Ishikawa (cell line): Measurements from ENCODE around the gene GET4.

ENCODE experiments used
- CEBPB ChIP-seq: IDR thresholded peaks from 2 replicates; pipeline ENCODE4 v1.6.1; 2012
- CREB1 ChIP-seq: IDR thresholded peaks from 2 replicates; pipeline ENCODE4 v1.6.1; 2012; ENCODE audit warnings: low read depth
- EGR1 ChIP-seq: IDR thresholded peaks from 2 replicates; pipeline ENCODE4 v1.6.1; 2012
- EP300 ChIP-seq: IDR thresholded peaks from 2 replicates; pipeline ENCODE4 v1.6.1; 2012; ENCODE audit warnings: borderline replicate concordance
- FOXM1 ChIP-seq: IDR thresholded peaks from 2 replicates; pipeline ENCODE4 v1.6.1; 2012; ENCODE audit warnings: low read depth, borderline replicate concordance
- NFIC ChIP-seq: IDR thresholded peaks from 2 replicates; pipeline ENCODE4 v1.6.1; 2012
- RAD21 ChIP-seq: IDR thresholded peaks from 2 replicates; pipeline ENCODE4 v1.6.1; 2012; ENCODE audit warnings: low read depth
- TAF1 ChIP-seq: IDR thresholded peaks from 2 replicates; pipeline ENCODE4 v1.6.1; 2012; ENCODE audit warnings: low read depth, mild to moderate bottlenecking
- TCF12 ChIP-seq: IDR thresholded peaks from 2 replicates; pipeline ENCODE4 v1.6.1; 2012; ENCODE audit warnings: low read depth
- TEAD4 ChIP-seq: IDR thresholded peaks from 2 replicates; pipeline ENCODE4 v1.6.1; 2012
- YY1 ChIP-seq: IDR thresholded peaks from 2 replicates; pipeline ENCODE4 v1.6.1; 2012; ENCODE audit warnings: low read depth
- ZBTB7A ChIP-seq: IDR thresholded peaks from 2 replicates; pipeline ENCODE4 v1.6.1; 2012; ENCODE audit warnings: low read depth
- TF ChIP-seq, protein P1 (sequence below): IDR thresholded peaks from 2 replicates; pipeline ENCODE4 v1.6.1; 2012
- TF ChIP-seq, protein P2 (sequence below): IDR thresholded peaks from 2 replicates; pipeline ENCODE4 v1.6.1; 2012
- TF ChIP-seq, protein P3 (sequence below): IDR thresholded peaks from 2 replicates; pipeline ENCODE4 v1.6.1; 2012; ENCODE audit warnings: low read depth, mild to moderate bottlenecking

GET4 gene

DNA sequence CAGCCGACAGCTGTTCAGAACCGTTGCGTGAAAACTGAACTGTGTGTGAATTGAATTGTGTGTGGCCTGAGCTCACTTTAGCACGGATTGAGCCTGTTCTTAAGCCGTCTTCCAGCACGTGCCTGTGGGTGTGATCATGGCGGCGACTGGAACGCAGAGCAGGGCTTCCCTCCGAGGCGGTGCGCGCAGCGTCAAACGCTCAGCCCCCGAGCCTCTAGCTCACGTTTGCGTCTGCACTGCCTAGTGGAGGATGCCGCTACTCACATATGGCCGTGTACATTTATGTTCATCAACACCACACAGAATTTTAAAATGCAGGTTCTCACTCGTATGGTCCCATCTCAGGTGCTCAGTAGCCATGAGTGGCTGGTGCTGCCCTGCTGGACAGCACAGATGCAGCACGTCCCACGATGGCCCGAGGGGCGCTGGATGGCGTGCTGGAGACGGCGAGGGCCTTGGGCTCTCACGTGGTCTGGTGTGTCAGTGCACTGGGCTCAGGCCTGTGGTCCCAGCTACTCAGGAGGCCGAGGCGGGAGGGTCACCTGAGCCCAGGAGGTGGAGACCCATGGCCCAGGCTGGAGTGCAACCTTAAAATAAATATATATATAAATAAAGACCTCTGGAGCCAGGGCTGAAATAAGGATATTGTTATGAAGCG is 22.1 kb upstream of the GET4 start:
- TF ChIP-seq EGR1 (no peak), YY1 (no peak), EP300 (no peak), ZBTB7A (no peak), NFIC (no peak), TEAD4 (no peak), TCF12 (no peak), CREB1 (no peak), CEBPB (no peak)
- TF ChIP-seq, protein P1, sequence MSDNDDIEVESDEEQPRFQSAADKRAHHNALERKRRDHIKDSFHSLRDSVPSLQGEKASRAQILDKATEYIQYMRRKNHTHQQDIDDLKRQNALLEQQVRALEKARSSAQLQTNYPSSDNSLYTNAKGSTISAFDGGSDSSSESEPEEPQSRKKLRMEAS = no peak
- TF ChIP-seq, protein P2, sequence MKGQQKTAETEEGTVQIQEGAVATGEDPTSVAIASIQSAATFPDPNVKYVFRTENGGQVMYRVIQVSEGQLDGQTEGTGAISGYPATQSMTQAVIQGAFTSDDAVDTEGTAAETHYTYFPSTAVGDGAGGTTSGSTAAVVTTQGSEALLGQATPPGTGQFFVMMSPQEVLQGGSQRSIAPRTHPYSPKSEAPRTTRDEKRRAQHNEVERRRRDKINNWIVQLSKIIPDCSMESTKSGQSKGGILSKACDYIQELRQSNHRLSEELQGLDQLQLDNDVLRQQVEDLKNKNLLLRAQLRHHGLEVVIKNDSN = no peak
- TF ChIP-seq, protein P3, sequence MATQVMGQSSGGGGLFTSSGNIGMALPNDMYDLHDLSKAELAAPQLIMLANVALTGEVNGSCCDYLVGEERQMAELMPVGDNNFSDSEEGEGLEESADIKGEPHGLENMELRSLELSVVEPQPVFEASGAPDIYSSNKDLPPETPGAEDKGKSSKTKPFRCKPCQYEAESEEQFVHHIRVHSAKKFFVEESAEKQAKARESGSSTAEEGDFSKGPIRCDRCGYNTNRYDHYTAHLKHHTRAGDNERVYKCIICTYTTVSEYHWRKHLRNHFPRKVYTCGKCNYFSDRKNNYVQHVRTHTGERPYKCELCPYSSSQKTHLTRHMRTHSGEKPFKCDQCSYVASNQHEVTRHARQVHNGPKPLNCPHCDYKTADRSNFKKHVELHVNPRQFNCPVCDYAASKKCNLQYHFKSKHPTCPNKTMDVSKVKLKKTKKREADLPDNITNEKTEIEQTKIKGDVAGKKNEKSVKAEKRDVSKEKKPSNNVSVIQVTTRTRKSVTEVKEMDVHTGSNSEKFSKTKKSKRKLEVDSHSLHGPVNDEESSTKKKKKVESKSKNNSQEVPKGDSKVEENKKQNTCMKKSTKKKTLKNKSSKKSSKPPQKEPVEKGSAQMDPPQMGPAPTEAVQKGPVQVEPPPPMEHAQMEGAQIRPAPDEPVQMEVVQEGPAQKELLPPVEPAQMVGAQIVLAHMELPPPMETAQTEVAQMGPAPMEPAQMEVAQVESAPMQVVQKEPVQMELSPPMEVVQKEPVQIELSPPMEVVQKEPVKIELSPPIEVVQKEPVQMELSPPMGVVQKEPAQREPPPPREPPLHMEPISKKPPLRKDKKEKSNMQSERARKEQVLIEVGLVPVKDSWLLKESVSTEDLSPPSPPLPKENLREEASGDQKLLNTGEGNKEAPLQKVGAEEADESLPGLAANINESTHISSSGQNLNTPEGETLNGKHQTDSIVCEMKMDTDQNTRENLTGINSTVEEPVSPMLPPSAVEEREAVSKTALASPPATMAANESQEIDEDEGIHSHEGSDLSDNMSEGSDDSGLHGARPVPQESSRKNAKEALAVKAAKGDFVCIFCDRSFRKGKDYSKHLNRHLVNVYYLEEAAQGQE = no peak

DNA sequence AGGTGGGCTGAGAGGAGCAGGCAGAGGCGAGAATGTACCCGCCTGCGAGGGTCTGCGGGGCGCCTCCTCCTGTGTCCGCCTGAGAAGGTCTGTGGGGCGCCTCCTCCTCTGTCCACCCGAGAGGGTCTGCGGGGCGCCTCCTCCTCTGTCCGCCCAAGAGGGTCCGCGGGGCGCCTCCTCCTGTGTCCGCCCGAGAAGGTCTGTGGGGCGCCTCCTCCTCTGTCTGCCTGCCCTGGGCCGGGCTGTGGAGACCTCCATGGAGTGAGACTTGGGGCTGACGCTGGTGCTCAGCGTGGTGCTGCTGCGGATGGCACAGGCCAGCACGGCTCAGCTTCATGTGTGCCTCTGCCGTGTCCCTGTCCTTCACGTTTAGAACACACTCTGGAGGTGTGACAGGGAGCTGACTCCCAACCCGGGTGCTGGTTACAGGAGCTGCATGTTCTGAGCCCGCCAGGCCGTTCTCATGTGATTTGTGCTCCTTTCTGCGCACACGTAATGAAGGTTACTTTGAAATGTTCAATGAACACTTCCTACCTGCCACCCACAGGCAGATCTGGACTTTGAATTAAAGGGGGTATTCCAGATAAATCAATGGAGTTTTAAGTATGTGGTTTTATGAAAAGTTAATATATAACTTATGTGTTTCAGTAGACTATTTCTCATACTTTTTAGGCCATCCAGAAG is 20.5 kb upstream of the GET4 start:
- TF ChIP-seq EGR1 (no peak), TCF12 (no peak), ZBTB7A (no peak), CEBPB (no peak), EP300 (no peak), FOXM1 (no peak), CREB1 (no peak), TEAD4 (no peak), YY1 (no peak), TAF1 (no peak)
- TF ChIP-seq, protein P2 = no peak
- TF ChIP-seq, protein P1 = no peak

DNA sequence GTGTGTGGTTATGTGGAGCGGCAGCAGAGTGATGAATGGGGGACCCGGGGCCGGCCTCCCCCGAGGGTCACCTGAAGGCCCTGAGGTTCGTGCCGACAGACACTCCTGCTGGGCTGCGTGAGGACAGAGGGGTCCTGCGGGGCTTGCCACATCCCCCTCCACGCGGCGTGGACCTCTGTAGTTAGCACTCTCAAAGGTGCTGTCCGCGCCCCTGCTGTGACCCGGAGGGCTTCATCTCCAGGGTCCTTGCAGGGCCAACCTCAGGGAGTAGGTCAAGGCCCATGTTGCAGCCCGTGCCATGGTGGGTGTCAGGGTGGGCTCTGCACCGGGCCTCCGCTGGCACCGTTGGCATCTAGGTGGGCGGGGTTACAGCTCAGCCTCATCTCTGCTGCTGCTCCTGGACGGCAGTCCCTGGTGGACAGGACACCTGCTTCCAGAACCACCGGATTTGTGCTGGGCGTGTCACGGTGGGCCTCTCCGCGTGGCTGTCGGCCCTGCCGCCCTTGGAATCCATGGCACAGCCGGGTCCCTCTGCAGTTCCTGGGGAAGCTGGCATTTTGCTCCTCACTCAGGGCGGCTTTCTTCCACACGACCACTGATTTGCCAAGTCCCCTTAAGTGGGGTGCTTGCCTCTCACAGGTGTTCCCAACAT is 19.8 kb upstream of the GET4 start:
- TF ChIP-seq, protein P3 = no peak

DNA sequence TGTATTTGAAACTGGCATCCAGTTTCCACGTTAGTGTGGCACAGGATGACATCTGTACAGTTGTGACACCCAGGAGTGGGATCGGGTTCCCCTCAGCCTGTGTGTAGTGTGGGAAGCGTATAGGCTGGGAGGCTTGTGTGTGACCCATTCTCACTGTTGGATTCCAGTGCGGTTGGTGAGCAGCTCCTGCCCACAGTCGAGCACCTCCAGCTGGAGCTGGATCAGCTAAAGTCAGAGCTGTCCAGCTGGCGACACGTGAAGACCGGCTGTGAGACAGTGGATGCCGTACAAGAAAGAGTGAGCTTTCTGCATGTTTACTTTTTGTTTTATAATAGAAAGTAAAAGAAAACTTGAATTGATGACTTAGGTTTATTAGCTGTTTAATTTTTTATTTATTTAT is 18.7 kb upstream of the GET4 start:
- TF ChIP-seq TAF1 = no peak
- no peak for TF ChIP-seq CREB1
- TF ChIP-seq EP300 = no peak
- TF ChIP-seq, protein P1 = no peak
- TF ChIP-seq TCF12 = no peak
- TF ChIP-seq RAD21 = no peak
- TF ChIP-seq, protein P2 = no peak
- TF ChIP-seq NFIC = no peak
- TF ChIP-seq YY1 = no peak
- no peak for TF ChIP-seq TEAD4
- no peak for TF ChIP-seq FOXM1
- no peak for TF ChIP-seq CEBPB
- TF ChIP-seq EGR1 = no peak

DNA sequence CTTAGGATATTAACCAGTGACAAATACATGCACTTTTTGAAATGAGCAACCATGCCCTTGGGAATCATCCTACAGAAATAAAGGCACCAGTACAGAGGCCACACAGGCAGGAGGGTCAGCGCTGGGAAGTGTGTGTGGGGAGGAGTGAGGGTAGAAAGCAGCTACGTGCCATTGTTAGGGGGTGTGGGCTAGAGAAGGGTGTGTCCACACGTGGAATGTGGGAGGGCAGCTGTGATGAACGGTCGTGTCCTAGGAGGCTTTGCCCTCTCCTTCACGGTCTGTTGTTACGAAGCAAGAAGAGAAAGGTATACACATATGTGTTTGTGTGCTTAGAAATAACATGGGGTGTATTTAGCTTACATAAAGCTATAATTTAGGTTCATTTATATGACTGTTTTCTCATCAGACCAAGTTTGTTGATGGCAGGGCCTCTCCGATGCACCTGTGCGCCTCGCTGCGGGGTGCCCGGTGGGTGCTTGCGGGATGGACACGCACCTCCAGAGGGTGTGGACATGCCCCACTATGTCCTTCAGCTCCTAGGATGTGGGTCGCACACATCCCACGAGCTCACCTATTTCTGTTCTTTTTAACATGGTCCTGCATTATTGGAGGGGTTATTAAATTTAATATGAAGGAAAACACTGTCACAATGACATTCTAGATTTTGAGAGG is 16.9 kb upstream of the GET4 start:
- TF ChIP-seq TAF1 (no peak), EGR1 (no peak), ZBTB7A (no peak), CEBPB (no peak), TEAD4 (no peak), YY1 (no peak), EP300 (no peak), FOXM1 (no peak), RAD21 (no peak), NFIC (no peak)
- TF ChIP-seq, protein P3 = no peak
- TF ChIP-seq, protein P2 = no peak
- TF ChIP-seq, protein P1 = no peak
